Astrocyte of the spinal cord (primary cell): ENCODE results near the gene NRIP2.

Experiments used
- DNase-seq: peaks from one replicate; pipeline ENCODE4 v3.0.0; 2011; ENCODE audit warnings: low read depth, low spot score
- H3K4me3 ChIP-seq: 2 replicates; pipeline ENCODE4 v1.5.1; 2011; ENCODE audit warnings: low read depth, mild to moderate bottlenecking, low read length, moderate library complexity
- CTCF ChIP-seq: IDR thresholded peaks from 2 replicates; pipeline ENCODE4 v1.5.1; 2012; ENCODE audit warnings: low read depth, mild to moderate bottlenecking, low read length, inconsistent platforms
- in situ Hi-C: cut with HindIII; loops from 2 replicates; pipeline ENCODE4 v1.10.0; 2017; ENCODE audit warnings: low sequenced_read_pairs

NRIP2 gene

GRCh38 chr12:2812290-2813213 is 22.3 kb downstream of the NRIP2 start, which contains the start of gene ITFG2:
Gene ITFG2 (plus strand): TSS chr12:2812668. CDS start chr12:2812761, 93 bp downstream.
- in situ Hi-C loops: no loop called here
- H3K4me3 ChIP-seq: peak within 1 kb of the TSS; percentile 67
- DNase-seq: peak; percentile 99
- TF ChIP-seq CTCF: no peak

- in situ Hi-C loops: no loop called here
- peak overlapping the region; percentile 67 for H3K4me3 ChIP-seq
- TF ChIP-seq CTCF: no peak
- no peak for DNase-seq
These were observed 23.0 kb downstream of the NRIP2 start for GRCh38 chr12:2811801-2812200.

- no peak for TF ChIP-seq CTCF
- no peak for DNase-seq
- in situ Hi-C loops: no loop called here
- no peak overlapping the region for H3K4me3 ChIP-seq
These were observed 28.1 kb downstream of the NRIP2 start for GRCh38 chr12:2806700-2807099.

GRCh38 chr12:2805143-2805520 is 29.7 kb downstream of the NRIP2 start:
- in situ Hi-C loops: no loop called here
- DNase-seq: peak; percentile 45
- H3K4me3 ChIP-seq: no peak overlapping the region
- TF ChIP-seq CTCF: no peak

- no peak for TF ChIP-seq CTCF
- in situ Hi-C loops: no loop called here
- no peak overlapping the region for H3K4me3 ChIP-seq
- peak; percentile 74 for DNase-seq
These were observed 30.3 kb downstream of the NRIP2 start for GRCh38 chr12:2804393-2805142.

GRCh38 chr12:2803635-2804392 is 31.0 kb downstream of the NRIP2 start:
- no peak for TF ChIP-seq CTCF
- no peak for DNase-seq
- H3K4me3 ChIP-seq: no peak overlapping the region
- in situ Hi-C loops: no loop called here
